Ramos (cell line): ENCODE results near the gene PIP5K1C.
"Not testable (repeated sequence)": the region's sequence is repeated elsewhere in the genome, so short reads cannot be mapped to it uniquely, and the experiment has no call there.

Source experiments
- in situ Hi-C: fragments of 300-500 bp; cut with MboI; formaldehyde crosslinking; loops from one replicate; pipeline ENCODE4 v1.14.3; 2022; ENCODE audit warnings: low sequenced_read_pairs; ENCODE audit not compliant: unreplicated experiment

Gene PIP5K1C

DNA sequence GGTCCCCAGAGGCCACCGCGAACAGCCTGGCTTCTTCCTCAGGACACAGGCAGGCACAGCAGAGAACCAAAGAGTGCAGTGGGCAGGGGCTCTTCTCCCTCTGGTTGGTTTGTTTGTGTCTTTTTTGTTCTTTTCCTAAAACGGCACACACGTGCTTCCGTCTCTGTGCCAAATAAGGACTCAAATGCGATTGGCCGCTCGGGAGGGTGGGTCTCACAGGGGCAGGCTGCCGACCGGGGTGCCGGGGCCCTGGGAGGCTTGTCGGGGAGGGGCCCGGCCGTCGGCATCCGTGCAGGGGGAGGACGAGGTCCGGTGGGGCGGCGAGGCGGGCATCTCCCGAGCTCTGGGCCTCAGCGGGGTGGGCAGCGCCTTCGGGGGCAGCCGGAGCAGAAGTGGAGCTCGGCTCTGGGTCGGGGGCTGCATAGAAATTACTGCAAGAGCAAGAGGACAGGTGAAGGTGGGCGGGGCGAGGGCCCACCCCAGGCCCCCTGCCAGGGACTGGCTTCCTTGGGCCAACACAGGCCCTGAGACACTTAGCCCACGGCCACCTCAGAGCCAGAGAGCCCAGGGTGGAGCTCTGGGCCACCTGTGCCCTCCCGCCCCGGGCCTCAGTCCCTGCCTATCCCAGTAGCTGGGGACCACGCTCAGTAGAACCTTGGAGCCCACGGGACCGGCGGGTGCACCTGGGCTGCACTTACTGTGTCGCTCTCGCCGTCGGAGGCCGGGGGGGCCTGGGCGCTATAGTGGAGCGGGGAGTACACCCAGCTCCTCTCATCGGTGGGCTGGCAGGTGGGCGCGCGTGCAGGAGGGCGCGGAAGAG lies 67.3 kb downstream of the PIP5K1C start:
- in situ Hi-C loops: no loop called here

DNA sequence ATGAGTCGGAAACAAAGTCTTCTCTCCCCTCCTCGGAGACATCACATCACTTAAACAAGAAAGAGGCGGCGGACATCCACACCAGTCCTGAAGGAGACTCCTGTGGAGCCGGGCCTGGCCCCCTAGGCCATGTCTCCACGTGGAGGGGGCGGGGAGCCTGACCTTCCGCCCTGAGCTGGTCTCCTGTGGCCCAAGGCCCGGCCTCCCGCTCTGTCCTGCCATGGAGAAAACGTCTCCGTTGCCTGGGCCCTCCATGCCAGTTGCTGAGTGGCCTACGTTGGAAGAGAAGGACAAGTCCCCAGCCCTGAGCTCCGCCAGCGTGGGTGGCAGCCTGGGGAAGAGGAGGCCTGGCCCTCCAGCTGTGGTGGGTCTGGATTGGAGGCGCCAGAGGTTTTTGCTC lies 68.2 kb downstream of the PIP5K1C start:
- in situ Hi-C loops: no loop called here

DNA sequence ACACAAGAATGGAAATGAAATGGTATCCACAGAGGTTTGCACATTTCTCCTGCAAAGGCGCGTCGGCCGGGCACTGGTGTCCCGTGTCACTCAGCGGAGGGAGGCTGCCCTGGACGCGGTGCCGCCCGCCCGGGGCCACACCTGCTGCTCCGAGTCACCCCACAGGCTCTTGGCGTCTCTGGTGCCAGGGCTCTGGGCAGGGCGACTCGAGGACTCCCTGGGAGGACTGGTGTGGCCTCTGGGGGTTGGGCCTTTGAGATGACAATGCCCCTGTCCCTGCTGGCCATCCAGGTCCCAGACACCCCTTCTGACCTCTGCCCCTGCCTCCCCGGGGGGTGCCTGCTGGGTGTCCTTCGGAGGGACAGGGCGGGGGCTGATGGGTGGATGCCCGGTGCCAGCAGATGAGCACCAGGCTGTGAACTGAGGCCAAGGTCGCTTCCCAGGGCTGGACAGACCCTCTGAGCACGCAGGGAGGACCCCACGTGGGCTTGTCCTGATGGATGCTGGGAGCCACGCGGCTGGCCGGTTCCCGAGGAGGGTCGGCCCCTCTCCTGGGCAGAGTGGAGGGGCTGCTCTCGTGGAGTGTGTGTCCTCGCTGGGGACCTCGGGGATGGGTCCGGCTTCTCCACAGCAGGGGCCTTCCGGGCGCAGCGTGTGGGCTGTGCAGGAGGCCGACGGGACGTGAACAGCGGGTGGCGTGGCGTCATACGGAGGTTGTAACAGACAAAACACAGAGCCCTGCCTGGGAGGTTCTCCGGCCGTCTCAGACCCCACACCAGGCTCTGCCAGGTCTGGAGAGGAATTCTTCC lies 69.0 kb downstream of the PIP5K1C start:
- in situ Hi-C loops: no loop called here

DNA sequence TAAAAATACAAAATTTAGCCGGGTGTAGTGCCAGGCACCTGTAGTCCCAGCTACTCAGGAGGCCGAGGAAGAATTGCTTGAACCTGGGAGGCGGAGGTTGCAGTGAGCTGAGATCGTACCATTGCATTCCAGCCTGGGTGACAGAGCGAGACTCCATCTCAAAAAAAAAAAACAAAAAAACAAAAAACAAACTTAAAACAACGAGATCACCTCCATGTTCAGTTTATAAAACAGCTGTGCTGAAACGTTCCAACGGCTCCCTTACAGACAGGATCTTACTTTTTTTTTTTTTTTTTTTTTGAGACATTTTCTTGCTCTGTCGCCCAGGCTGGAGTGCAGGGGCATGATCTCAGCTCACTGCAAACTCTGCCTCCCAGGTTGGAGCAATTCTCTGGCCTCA lies 71.5 kb downstream of the PIP5K1C start:
- in situ Hi-C loops: not testable (repeated sequence)

DNA sequence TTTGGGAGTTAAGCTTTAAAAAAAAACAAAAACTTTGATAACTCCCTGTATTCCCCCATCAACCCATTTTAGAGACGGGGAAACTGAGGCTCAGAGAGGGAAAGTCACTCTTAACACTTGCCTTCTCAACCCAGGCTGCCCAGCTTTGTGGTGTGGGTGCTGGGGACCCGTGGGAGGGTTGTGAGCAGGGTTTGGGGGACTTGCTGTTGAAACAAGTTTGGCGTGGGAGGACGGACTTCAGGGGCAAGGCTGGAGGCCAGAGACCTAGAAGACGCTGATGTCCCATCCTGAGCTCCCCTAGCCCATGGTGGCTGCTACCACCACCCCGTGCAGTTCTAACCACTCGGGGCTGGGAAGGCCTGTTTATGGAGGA lies 72.9 kb downstream of the PIP5K1C start:
- in situ Hi-C loops: no loop called here

DNA sequence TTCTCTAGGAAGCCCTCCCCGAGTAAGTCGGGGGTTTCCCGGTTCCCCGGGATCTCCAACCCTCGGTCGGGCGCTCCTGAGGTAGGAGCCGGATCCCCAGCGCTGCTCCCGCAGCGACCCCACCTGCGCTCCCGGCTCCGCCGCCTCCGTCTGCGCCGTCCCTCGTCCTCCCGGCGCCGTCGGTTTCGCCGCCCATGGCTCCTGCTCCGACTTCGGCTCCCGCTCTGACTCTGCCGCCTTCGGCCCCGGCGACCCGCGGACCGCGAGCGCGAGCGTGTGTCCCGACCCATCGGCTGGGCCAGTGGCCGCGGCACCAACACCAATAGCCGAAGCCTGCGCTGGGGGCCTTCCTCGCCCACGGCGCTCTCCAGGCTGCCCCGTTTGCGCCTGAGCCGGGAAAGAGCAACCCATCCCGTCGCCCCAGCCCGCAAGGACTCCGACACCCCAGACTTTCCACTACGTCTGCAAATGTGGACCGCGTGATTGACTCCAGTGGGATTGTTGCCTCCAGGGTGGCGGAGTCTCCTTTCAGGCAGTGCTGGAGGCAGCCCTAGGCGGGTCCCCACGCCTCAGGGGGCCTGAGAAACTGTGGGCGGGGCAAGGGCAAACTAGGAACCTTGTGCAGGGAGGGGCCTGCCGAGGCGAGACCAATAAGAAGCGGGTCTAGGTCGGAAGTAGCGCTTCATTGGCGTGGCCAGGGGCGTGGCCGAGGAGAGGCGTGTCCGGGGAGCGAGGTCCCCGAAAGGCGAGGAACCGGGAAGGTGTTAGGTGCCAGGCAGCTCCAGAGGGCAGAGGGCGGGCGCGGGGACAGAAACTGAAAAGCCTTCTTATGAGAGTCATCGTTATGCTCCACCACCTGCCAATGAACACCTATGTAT lies 73.6 kb downstream of the PIP5K1C start, which contains the start of gene CACTIN:
Gene CACTIN (minus strand): TSS at position 318 of the 878 bp plus-strand sequence. CDS start 28 bp downstream, at position 290.
- in situ Hi-C loops: no loop called here

DNA sequence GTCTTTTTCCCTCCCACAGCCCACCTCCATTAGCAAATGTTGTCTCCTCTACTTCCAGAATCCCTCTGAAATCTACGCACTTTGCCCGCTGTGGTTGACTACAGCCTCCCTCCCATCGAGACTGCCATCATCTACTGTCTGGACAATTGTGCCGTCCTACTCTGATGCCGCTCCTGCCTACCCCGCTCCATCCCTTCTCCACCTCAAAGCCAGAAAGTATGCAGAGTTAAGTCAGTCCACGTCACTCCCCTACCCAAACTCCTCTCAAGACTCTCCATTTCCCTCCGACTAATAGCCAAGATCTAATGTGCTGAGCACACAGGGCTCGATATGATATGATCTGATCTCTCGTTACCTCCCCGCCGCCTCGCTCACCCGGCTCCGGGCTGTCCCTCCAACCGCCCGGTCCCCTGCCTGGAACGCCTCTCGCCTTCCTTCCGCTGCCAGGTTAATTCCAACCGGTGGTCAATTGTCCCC lies 74.2 kb downstream of the PIP5K1C start:
- in situ Hi-C loops: no loop called here

DNA sequence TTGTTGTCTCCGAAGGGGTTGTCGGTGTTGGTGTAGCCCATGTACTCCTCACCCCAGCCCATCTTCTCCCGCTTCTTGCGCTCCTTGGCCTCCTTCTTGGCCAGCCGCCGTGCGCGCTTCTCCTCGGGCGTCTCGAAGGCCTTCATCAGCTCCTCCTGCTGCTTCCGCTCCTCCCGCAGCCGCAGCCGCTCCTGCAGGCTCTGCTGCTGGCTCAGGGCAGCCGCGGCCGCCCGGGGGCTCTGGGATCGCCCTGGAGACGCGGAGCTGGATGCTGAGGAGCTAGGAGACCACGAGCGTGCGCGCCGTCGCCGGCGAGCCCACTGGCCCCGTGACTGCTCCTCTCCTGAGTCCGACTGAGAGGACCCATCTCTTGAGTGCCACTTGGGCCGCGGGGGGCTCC lies 76.6 kb downstream of the PIP5K1C start:
- in situ Hi-C loops: no loop called here

DNA sequence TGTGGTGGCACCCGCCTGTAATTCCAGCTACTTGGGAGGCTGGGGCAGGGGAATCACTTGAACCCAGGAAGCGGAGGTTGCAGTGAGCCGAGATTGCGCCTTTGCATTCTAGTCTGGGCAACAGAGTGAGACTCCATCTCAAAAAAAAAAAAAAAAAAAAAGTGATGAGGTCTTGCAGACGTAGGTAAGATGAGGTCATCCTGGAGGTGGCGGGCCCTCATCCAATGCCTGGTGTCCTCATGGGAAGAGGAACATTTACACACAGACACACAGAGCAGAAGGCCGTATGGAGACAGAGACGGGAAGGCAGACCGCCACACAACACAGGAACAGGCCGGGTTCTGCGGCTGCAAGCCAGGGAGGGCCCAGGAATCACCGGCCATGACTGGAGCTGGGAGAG lies 78.0 kb downstream of the PIP5K1C start:
- in situ Hi-C loops: no loop called here

DNA sequence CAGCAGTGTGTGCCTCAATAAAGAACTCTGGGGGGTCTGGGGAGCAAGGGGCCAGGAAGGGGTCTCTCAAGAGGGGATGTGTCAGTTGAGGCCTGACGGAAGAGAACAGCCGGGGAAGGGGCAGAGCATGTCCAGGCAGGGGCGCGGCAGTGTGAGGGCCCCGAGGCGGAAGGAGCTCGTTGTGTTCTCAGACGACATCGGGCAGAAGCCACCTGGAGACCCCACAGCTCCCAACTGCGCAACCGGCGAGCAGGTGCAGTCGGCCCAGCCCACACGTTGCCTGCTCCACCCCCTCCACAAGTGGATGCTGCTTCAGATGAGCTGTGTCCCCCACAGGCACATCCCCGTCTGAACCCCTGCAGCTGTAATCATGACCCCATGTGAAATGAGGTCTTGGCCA lies 78.6 kb downstream of the PIP5K1C start:
- in situ Hi-C loops: no loop called here

DNA sequence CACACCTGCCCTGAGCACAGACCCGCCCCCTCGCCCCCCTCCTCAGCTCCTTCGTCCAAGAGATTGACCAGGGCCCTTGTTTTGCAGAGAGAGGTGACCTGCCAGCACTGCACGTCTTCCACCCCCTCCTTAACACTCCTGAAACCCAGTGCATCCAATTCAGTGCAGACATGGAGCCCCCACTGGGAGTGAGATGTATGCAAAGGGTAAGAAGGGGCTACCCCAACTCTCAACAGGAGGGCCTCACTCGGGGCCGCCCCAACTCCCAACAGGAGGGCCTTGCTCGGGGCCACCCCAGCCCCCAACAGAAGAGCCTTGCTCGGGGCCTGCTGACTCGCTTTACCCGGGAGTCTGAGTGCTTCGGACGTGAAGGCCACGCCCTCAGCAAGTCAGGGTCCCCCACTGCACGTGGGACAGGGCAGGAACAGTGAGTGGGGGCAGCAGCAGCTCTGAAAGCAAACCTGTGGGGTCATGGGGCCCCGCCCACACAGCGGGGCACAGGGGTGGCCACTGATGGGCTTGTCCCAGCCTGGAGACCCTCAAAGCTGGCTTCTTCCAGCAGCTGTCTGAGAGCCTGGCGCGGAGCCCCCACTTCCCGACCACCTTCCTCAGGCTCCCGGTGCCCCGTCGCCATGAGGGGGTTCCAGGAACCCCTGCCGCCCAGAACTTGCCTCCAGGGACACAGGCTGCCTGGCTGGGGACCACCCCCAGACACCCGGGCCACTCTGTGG lies 79.3 kb downstream of the PIP5K1C start:
- in situ Hi-C loops: no loop called here

DNA sequence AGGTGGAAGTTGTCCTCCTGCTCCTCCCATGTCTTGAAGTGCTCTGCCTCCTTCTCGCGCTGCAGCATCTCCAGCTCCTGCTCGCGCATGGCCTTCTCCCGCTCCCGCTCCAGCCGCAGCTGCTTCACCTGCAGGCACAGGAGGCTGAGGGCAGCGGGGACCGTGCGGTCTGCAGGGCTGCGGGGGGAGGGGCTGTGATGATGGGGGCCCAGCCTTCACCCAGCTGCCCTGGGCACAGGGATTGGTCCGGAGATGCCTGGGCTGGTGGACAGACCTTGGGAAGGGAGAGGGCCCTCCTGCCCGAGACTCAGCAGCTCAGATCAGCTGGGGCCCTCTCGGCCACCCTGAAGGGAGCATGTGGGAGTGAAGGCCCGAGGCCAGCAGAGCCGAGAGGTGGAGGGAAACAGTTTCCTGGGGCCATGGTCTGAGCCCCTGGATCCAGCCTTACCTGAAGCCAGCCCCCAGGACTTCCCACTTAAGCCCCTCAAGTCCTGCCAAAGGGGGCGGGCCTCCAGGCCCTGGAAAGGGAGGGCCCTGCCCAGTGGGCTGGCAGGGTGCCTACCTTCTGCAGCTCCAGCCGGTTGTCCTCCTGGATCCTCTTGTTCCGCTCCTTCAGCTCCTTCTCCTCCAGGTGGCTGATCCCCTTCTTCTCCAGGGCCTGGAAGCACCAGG lies 80.0 kb downstream of the PIP5K1C start:
- in situ Hi-C loops: no loop called here

DNA sequence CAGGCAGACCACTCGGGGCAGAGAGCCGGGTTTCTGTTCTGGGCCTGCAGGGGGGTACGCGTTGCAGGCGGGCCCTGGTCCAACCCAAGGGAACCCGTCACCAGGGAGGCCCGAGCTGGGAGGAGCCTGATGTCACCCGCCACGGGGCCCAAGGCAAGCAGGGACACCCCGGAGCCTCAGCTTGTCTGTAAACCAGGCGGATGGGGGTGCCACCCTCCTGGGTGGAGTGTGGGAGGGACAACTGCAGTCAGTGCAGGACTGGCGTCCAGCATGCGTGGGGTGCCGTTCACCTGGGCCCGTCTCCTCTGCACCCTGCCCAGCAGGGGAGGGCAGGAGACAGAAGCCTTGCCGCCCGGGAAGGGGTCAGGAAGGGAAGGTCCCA lies 80.6 kb downstream of the PIP5K1C start:
- in situ Hi-C loops: loop anchor here (10.0 kb wide), 1 partner anchor 75 kb away; no protein-coding TSS in a partner anchor

DNA sequence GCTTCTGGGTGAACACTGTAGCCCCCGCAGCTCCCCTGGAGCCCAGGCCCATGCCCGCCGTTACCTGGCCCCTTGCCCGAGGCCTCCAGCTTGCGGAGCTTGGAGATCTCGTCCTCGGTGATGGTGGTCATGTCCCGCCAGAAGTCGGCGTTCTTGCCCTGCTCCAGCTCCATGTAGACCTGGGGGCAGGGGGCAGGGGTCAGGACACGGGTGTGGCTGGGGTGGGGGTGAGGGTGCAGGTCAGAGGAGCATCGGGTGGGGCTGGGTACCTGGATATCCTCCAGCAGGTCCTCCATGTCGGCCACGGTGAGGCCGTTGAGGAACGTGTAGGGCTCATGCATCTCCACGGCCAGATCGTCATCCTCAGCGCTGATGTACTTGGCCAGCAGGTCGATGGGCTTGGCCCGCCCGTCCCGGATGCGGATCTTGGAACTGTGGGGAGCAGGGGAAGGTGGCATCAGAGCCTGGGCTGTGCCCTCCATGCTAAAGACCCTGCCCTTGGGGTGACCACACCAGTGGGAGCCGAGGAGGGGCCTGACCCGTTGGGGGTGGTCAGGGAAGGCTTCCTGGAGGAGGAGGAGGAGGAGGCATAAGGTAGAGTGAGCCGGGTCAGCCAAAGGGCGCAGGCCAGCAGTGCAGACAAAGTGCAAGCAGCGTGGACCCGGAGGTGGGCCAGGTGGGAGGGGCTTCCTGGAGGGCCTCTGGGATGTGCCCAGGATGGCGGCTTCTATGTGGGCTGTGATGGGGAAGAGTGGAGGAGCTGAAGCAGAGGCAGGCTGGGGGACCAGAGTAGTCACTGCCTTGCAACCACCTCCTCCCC lies 81.2 kb downstream of the PIP5K1C start:
- in situ Hi-C loops: loop anchor here (10.0 kb wide), 1 partner anchor 74 kb away; no protein-coding TSS in a partner anchor

DNA sequence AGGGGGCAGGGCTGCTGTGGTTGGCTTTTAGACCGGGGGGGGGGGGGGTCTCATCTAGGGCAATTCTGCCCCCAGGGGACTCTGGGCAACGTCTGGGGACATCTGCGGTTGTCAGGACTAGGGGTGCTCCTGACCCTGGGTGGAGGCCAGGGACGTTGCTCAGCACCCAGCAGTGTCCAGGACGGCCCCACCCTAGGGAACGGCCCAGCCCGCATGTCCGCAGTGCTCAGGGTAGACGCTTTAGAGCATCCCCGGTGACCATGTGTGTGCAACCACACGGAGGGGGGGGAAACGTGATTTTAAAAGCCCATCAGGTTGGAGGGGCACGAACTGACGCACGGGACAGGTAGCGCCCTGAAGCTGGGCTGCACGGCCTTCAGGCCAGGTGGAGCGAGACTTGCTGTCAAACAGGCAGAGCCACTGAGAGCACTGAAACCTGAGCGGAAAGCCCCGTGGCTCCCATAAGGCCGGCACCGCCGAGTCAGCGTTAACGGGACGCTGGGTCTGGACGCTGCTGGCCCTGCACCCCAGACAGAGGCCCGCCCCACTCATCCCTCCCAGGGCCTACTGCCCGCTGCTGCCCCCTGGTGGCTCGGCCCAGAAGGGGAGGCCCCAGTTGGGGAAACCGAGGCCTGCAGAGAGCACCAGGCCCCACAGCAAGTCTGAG lies 82.0 kb downstream of the PIP5K1C start:
- in situ Hi-C loops: loop anchor here (10.0 kb wide), 1 partner anchor 73 kb away; no protein-coding TSS in a partner anchor

DNA sequence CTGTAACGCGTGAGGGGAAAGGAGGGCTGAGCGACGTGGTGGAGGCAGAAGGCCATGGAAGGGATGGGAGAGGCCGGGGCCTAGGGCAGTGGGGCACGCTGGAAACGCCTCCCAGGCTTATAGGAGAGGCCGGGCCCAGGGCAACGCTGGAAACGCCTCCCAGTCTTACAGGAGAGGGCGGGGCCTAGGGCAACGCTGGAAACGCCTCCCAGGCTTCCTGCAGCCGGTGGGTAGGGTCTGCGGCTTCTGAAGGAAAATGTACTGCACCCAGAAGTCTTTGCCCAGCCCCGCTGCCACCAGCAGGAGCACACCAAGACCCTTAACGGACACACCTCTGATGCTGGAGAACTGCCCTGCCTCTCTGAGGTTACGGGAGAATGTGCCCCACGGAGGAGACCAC lies 82.8 kb downstream of the PIP5K1C start:
- in situ Hi-C loops: loop anchor here (10.0 kb wide), 1 partner anchor 73 kb away; no protein-coding TSS in a partner anchor

DNA sequence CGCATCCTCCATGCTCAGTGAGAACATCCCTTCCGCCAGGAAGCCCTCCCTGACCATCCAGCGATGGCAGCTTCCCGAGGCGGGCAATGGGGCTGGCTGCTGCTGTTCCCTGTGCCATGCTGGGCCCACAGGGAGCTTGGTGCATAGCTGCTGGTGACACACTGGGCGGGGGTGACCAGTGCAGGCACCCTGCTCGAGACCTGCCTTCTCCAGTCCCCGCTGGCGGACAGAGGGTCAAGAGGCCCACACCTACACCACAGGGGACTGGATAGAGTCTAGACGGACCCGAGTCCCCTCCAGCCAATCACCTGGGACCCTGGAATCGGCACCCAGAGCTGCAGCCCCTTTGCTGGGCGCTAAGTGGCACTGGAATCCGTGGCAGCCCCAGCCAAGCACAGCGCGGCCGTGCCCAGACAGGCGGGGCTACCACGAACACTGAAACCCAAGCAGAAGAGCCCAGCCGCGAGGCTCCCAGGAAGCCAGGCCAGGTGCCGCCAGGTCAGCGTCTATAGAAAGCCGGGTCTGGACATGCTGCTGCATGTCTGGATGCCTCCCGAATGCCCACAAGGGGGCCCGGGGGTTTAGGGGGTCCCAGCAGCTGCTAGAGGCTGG lies 84.6 kb downstream of the PIP5K1C start:
- in situ Hi-C loops: loop anchor here (10.0 kb wide), 1 partner anchor 71 kb away; no protein-coding TSS in a partner anchor
